Brain microvascular endothelial cell (primary cell): ENCODE measurements around the gene FBXO46.

ENCODE experiments used
- DNase-seq: peaks from one replicate; pipeline ENCODE4 v3.0.0-alpha.2; 2020
- H3K27ac ChIP-seq: fragments of 250-450 bp; sonication (Bioruptor Pico); 2 replicates; pipeline ENCODE4 v1.5.1; 2020; ENCODE audit warnings: mild to moderate bottlenecking, moderate library complexity
- H3K27me3 ChIP-seq: fragments of 250-450 bp; sonication (Bioruptor Pico); replicated peaks from 2 replicates; pipeline ENCODE4 v1.5.1; 2020; ENCODE audit warnings: mild to moderate bottlenecking
- H3K36me3 ChIP-seq: fragments of 250-450 bp; sonication (Bioruptor Pico); replicated peaks from 2 replicates; pipeline ENCODE4 v1.5.1; 2020; ENCODE audit warnings: mild to moderate bottlenecking
- H3K4me3 ChIP-seq: 2 replicates; pipeline ENCODE4 v1.5.1; 2011; ENCODE audit warnings: low read depth, mild to moderate bottlenecking, control low read depth, low read length, moderate library complexity
- in situ Hi-C: cut with HindIII; loops from 2 replicates; pipeline ENCODE4 v1.10.0; 2017; ENCODE audit warnings: low sequenced_read_pairs, low pct_ligation_motif_present
- TF ChIP-seq, protein P1 (sequence below): IDR thresholded peaks from 2 replicates; pipeline ENCODE4 v1.5.1; 2011; ENCODE audit warnings: low read depth, mild to moderate bottlenecking, moderate library complexity, low read length, control low read depth, inconsistent platforms; ENCODE audit errors: missing control alignments

Gene FBXO46

DNA sequence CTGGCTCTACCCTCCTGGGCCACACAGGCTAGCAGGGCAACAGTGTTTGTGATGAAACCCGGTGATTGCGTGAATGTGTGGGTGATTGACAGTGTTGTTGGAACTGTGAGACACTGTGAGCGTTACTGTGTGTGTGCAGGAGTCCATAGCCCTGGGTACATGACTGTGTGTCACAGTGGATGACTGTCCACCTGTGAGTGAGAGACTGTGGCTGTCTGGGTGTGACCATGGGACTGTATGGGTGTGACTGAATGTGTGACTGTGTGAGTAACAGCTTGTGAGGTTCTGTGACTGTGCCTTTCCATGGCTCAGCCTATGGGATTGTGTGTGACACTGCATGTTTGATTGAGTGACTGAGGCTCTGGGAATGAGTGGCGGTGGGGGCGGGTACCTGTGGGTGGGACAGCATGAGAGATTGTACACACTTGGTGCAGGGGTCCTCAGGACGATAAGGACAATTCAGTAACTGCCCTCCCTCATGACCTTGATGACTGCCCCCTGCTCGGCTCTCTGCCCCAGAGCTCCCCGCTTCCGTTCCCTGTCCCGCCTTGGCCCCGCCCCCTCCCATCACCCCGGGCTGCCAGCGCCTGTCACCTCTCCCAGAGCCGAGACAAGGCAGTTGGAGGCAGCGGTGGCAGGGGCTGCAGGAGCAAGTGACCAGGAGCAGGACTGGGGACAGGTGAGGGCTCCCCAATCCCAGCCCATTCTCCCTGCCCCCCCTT, 62.9 kb downstream of the FBXO46 start, which contains the start of gene GIPR:
Gene GIPR (plus strand): TSS at position 602 of the 722 bp plus-strand sequence. CDS start 1,300 bp downstream, outside the sequence.
- peak; percentile 25 for DNase-seq
- in situ Hi-C loops: no loop called here
- peak within 1 kb of the TSS; percentile 37 for H3K4me3 ChIP-seq
- H3K27me3 ChIP-seq: no peaks in the 10 kb centered on the region
- TF ChIP-seq, protein P1, sequence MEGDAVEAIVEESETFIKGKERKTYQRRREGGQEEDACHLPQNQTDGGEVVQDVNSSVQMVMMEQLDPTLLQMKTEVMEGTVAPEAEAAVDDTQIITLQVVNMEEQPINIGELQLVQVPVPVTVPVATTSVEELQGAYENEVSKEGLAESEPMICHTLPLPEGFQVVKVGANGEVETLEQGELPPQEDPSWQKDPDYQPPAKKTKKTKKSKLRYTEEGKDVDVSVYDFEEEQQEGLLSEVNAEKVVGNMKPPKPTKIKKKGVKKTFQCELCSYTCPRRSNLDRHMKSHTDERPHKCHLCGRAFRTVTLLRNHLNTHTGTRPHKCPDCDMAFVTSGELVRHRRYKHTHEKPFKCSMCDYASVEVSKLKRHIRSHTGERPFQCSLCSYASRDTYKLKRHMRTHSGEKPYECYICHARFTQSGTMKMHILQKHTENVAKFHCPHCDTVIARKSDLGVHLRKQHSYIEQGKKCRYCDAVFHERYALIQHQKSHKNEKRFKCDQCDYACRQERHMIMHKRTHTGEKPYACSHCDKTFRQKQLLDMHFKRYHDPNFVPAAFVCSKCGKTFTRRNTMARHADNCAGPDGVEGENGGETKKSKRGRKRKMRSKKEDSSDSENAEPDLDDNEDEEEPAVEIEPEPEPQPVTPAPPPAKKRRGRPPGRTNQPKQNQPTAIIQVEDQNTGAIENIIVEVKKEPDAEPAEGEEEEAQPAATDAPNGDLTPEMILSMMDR: no peak
- no peak within 1 kb of the TSS for H3K27ac ChIP-seq
- no peaks in the 10 kb centered on the region for H3K36me3 ChIP-seq

DNA sequence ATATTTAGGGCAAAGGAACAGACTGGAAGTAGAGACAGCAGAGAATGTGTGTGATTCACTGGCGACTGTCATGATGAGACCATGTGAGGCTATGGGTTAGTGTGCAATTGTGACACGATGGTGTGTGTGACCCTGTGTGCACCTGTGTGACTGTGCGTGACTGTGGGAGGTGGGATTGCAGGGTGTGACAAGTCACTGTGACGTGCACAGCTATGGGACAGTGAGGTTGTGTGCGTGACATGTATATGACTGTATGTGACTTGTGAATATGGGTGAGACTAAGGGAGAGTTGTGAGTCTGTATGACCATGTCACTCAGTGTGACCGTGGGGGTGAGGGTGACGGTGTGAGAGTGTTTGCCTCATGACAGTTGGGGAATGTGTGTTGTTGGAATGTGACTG, 66.1 kb downstream of the FBXO46 start:
- H3K27ac ChIP-seq: no peak overlapping the region
- no peak overlapping the region for H3K4me3 ChIP-seq
- no peaks in the 10 kb centered on the region for H3K36me3 ChIP-seq
- TF ChIP-seq, protein P1: no peak
- H3K27me3 ChIP-seq: peaks cover 2% of the 10 kb centered on the region
- no peak for DNase-seq
- in situ Hi-C loops: no loop called here

DNA sequence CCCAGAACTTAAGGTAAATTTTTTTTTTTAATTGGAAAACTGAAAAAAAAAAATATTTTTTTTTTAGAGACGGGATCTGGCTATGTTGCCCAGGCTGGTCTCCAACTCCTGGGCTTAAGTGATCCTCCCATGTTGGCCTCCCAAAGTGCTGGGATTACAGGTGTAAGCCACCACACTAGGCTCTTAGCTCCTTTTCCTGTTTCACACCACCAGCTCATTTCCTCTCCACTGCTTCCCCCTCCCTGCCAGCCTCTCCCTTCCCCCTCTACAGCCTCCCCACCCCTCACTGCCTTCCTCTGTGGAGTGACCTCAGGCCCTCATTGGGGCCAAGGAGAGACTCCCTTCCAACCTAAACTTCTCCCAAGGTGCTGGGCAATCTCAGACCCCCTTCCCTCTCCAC, 66.9 kb downstream of the FBXO46 start:
- no peak for DNase-seq
- Histone ChIP-seq H3K27me3 (peaks cover 2% of the 10 kb centered on the region), H3K27ac (no peak overlapping the region), H3K4me3 (no peak overlapping the region), H3K36me3 (no peaks in the 10 kb centered on the region)
- in situ Hi-C loops: no loop called here
- TF ChIP-seq, protein P1: no peak

DNA sequence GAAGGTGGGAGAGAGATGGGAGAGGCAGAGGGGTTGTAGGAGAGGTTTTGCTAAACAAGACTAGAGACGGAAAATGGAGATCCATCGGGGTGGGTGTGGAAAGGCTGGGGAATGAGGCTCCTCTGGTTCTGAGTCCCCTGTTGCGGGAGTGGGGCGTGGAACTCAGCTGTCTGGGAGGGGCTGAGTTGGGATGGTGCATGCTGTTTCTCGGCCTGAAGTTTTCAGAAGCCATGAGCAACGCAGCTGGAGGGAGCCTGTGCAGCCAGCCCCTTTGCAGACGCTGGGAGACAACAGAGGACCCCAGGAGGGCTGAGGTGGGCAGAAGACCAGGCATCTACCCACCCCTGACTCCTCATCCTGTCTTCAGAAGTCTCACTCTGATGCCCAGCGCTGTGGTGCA, 70.1 kb downstream of the FBXO46 start:
- Histone ChIP-seq H3K4me3 (no peak overlapping the region), H3K27ac (no peak overlapping the region), H3K27me3 (peaks cover 2% of the 10 kb centered on the region), H3K36me3 (no peaks in the 10 kb centered on the region)
- TF ChIP-seq, protein P1: no peak
- DNase-seq: no peak
- in situ Hi-C loops: no loop called here
